Bone marrow (tissue), 2 donors: ENCODE data around the gene UCK1.
"Not testable (repeated sequence)": the region's sequence is repeated elsewhere in the genome, so short reads cannot be mapped to it uniquely, and the experiment has no call there.

Experiments used
- DNase-seq, 2 donors: peaks; one replicate each; lab custom pipeline; 2025; lab: John Stamatoyannopoulos, UW

UCK1 gene

DNA sequence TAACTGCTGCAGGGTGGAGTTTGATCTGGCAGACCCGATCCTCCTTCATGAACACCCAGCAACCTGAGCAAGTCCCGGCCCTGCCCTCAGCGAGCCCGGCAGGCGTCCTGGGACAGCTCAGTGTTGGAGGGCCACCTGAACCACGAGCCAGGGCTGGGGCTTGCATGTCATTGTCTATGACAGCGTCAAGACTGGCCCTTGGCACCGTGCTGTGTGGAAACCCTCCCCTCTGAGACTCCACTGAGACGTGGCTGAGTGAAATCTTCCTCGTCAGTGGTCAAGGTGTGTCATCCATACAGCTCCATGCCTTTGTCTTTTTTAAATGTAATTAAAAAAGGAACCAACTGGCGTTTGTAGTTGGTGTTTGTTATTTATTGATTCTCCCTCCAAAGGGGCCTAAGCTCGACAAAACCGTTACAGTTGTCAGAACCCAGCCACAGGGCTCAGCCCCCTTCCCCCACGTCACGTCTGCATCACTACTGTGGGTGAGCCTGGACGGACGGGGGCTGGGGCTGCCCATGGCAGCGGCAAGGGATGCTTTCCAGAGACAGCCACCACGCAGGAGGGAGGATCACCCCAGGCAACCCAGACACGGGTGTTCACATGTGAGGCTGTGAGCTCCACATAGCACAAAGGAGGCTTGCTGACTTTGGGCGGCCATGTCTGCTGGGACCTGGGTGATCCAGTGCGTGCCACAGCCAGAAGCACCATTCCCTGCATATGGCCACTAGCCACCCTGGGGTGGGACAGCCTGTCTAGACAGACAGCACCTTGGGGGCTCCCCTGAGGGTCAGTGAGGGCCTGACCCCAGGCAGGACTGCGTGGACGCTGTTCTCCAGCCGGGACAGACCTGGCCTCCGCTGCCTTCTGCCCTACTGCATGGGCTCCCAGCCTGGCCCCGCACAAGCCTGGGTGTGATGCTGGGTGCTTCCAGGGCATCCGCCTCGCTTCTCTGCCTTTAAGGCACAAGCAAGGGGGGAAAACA lies 7.3 kb downstream of the UCK1 start:
- DNase-seq: no peak

DNA sequence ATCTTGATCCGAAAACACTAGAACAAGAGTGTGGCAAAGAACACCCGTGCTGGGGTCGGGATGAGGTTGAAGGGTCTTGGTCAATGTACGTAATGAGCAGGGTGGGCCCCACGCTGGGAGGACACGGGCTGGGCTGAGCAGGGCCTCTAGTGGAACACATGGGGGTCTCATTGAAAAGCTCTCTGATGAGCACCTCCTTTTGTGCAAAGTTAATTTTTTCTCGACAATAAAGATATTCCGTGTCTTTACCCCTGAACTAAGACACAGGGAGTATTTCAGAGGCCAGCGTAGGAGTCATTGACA lies 8.0 kb downstream of the UCK1 start:
- no peak for DNase-seq

DNA sequence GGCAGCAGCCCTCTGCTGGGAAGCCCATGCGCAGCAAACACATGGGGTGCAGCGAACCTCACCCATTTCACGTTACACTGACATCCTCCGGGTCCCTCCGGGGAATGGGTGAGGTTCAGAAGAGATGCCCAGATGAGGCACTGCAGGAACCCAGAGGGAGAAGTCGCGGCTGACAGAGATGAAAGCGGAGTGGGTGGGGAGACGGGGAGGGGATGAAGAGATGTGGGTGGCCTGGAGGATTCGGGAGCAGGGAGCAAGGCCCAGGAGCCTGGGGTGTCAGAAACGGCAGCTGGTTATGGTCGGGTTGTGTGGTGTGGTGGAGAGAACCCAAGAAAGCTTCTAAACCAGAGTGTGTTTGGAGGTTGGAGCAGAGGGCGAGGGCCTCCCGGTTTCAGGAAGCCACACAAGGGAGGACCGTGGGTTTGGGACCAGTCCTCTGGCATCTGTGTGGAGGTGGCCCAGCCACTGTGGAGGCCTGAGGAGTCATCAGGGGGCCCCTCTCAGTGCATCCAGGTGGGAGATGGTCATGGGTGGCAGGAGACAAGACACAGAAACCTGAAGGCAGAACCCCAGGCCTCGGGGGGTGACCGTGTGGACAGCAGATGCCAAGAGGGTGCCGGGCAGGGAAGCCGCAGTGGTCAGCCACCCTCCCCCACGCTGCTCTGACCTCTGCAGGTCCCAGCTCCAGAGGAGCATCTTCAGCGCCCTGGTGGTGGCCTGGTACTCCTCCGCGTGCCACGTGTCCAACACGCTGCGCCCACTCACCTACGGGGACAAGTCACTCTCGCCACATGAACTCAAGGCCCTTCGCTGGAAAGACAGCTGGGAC lies 8.6 kb downstream of the UCK1 start:
- DNase-seq: no peak

DNA sequence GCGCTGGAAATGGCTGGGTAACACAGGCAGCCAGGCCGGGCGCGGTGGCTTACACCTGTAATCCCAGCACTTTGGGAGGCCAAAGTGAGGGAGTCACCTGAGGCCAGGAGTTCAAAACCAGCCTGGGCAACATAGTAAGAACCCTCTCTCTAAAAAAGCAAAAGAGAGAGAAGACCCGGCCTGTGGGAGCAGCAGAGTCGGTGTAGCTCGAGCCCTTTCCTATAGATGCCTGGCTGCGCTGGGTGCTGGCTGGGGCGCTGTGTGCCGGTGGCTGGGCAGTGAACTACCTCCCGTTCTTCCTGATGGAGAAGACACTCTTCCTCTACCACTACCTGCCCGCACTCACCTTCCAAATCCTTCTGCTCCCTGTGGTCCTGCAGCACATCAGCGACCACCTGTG lies 9.2 kb downstream of the UCK1 start:
- DNase-seq: no peak

DNA sequence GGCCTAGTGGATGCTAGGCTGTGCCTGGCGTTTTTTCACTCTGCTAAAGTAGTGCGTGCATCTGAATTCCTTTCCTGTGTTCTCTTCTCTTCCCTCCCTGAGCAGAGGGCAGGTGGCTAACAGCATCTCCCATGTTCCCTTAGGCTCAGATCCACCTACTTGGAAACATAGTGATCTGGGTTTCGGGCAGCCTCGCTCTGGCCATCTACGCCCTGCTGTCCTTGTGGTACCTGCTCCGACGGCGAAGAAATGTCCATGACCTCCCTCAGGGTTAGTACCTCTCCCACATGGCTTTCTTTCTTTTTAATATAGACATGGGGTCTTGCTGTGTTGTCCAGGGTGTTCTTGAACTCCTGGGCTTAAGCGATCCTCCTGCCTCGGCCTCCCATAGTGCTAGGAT lies 9.9 kb downstream of the UCK1 start:
- DNase-seq: no peak

DNA sequence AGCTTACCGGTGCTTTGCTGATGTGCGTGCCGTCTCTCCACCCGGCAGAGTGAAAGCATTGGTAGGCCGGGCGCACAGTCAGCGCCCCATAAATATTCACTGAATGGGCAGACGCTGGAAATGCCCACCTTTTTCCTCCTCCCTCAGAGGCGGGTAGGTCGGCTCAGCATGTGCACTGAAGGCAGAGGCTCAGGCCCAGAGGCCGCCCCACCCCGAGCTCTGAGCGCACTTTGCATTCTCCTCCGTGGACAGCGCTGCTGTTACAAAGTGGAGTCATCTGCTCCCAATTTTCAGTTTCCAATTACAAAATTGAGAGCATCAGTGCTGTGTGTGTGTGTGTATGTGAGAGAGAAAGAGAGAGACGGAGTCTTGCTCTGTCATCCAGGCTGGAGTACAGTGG lies 10.6 kb downstream of the UCK1 start:
- DNase-seq: no peak

DNA sequence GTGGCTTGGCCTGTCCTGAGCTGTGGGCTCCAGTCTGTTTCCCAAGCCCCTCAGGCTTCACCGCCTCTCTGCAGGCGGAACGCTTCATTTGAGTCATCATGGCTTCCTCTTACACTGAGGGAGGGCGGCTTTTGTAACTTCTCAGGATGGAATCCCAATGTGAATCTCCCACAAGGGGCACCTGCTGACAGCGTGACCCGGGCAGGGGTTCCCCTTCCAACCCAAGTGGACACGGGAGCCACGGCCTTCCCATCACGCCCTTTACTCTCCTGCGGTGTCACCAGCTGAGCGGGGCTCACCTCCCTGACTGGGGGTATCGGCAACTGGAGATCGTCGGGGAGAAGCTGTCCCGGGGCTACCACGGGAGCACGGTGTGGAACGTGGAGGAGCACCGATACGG lies 12.5 kb downstream of the UCK1 start:
- no peak for DNase-seq

DNA sequence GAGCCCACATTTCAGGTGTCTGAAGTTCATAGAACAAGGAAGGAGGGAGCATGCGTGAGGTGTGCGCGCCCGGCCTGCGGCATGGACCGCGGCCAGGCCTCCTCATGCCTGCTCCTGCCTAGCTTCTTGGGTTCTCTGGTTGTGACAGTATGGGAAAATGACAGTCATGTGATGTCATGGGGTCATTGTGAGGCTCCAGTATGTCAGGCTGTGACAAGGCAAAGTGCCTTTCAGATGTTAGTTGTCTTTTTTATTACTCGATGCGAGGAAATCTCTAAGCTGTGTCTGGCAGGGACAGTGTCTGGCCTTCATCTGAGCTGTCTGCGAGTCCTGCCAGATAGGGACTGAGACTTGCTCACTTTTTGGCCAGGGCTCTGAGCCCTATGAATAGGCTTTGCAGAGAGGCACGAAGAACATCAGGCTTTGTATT lies 13.3 kb downstream of the UCK1 start:
- no peak for DNase-seq

DNA sequence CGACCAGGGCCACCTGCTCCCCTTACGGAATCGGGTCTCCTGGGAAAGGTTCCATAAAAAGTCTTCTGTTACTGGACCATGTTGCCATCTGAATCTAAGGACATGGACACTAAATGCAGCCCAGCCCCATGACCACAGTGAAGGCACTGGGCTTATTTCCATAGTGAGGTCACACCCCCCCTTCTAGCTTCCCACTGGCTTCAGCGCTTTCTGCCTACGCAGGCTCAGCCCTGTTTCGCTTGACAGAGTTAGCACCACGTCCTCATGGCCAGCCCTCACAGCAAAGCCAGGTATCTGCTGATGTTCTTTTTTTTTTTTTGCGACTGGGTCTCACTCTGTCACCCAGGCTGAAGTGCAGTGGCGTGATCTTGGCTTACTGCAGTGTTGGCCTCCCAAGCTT lies 14.1 kb downstream of the UCK1 start:
- no peak for DNase-seq

DNA sequence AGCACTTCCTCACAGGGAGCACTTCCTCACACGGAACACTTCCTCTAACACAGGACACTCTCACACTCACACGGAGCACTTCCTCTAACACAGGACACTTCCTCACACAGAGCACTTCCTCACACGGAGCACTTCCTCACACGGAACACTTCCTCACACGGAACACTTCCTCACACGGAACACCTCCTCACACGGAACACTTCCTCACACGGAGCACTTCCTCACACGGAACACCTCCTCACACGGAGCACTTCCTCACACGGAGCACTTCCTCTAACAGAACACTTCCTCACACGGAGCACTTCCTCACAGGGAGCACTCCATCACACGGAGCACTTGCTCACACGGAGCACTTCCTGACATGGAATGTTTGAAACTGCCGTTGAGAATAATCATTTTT lies 15.0 kb downstream of the UCK1 start:
- DNase-seq: no peak

DNA sequence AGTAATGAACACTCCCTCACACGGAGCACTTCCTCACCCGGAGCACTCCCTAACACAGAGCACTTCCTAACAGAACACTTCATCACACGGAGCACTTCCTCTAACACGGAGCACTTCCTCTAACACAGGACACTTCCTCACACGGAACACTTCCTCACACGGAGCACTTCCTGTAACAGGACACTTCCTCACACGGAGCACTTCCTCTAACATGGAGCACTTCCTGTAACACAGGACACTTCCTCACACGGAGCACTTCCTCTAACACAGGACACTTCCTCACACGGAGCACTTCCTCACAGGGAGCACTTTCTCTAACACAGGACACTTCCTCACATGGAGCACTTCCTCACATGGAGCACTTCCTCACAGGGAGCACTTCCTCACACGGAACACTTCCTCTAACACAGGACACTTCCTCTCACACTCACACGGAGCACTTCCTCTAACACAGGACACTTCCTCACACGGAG lies 15.5 kb downstream of the UCK1 start:
- DNase-seq: not testable (repeated sequence)

DNA sequence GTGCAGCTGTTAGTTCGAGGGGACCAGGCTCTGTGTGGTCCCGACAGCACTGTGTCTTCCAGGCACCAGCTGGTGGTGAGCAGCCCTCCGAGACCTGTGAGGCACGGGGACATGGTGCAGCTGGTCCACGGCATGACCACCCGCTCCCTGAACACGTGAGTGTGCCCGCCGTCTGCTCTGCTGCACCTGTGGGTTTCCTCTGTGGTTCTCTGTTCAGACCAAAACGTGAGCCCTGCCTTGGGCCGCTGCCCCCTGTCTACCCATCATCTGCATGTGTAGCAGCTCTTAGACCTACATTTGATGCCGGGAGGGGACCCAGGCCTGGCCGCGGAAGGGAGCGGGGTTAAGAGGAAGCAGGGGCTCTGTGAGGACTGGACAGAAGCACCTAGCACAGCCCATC lies 17.9 kb downstream of the UCK1 start:
- DNase-seq: no peak

DNA sequence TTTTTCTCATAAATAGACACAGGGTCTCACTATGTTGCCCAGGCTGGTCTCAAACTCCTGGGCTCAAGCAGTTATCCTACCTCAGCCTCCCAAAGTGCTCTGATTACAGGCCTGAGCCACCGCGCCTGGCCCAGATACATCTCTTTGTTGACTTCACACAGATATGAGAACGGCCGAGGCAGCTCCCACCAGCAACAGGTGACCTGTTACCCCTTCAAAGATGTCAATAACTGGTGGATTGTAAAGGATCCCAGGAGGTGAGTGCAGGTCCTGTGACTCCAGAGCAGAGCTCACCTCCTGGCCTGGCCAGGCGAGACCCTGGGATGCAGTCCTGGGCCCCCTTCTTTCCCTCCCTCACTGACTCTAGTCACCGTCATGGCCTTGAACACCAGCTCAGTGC lies 19.2 kb downstream of the UCK1 start:
- DNase-seq: no peak

DNA sequence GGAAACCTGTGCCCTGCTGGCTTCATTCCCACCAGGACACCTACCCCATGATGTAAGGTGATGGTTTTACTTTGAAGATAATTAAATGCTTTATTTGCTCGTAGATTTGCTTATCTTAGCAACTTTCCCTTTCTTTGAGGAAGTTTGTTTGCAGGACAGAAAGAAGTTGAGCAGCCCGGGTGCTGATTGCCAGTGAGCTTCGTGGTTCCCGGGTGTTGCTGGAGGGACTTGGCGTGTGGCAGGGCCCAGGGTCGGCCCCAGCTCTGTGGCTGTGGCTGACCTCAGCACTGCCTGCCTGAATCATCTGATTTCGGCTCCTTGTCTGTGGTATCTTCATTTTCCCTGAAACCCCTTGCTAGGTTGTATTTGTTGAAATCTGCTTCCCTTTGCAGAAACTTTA lies 19.6 kb downstream of the UCK1 start:
- no peak for DNase-seq

DNA sequence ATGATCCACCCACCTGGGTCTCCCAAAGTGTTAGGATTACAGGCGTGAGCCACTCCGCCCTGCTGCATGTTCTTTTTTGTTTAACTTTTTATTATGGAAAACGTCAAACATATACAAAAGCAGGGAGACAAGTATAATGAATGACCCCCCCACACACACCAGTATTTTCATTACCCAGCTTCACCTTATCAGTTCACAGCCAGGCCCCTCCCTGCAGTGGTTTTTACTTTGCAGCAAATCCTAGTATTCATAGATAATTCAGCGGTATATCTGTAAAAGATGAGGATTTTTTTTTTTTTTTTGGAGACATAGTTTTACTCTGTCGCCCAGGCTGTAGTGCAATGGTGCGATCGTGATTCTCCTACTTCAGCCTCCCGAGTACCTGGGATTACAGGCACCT lies 26.1 kb downstream of the UCK1 start:
- no peak for DNase-seq

DNA sequence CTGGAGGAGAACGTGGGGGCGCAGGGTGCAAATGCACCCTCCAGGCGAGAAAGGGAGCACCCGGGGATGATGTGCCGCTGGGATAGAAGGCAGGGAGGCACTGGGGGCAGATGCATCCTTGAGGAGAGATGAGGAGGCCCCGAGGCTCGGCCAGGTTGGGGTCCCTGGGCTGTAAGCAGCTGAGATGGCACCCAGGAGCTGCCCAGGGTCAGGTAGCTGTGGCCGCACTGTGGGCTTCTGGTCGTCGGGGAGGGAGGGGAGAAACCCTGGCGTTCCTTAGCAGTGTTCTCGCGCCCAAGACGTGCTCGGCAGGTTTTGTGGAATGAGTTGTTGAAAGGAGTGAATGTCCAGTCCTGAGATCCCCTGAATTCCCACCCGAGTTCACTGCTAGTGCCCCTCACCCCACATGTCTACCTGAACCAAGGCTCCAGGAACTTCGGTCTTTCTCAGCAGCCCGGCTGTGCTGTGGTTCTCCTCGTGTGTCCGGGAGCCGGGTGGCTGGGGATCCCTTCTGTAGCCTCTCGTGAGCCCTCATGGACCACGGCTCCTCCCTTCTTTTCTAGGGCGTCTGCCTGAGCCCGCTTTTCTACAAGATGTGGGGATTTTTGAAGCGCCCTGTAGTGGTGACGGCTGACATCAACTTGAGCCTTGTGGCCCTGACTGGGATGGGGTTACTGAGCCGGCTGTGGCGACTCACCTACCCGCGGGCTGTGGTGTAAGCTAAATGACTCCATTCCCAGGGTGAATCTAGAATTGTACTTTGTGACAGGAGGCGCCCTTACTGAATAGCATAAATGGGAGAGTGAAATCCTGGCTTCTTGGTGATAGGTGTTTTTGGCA lies 27.2 kb downstream of the UCK1 start:
- peak; percentile 12 to 27 for DNase-seq

DNA sequence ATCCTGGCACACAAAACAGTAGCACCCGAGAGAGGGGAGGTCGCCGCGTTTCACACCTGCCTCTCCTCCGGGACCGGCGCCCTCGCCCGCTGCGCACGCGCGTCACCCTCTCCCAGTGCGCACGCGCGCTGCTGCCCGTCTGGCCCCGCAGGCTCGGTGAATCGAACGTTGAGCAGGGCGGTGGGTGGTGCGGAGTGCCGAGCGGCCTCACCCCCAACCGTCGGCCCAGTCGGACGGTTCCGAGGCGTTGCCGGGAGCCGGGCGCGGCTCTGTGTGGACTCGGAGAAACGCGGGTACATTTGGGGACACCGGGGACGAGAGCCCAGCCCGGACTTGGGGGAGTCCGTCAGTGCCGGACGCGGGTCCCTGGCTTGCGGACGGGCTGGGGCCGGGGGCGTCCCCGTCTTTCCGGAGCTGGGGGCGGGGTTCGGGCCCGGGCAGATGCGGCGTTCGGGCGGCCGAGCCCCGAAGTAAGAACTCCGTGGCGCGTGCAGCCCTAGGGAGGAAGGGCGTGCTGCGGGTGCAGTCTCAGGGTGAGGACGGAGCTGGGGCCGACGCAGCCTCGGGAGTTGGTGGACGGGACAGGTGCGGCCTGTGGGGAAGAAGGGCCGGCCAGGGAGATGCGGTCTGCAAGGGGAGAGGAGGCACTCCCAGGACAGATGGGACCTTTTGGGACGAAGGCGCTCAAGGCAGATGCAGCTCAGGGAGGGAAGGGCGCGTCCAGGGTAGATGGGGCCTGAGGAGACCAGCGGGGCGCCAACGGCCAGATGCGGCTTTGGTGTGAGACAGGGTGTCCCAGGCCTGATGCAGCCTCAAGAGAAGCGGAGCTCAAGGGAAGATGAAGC lies 28.1 kb downstream of the UCK1 start, which contains the start of gene POMT1:
POMT1 (plus strand) TSS at position 138 of the 845 bp plus-strand sequence. CDS start 1,301 bp downstream, outside the sequence.
- peak; percentile 49 to 50 for DNase-seq

DNA sequence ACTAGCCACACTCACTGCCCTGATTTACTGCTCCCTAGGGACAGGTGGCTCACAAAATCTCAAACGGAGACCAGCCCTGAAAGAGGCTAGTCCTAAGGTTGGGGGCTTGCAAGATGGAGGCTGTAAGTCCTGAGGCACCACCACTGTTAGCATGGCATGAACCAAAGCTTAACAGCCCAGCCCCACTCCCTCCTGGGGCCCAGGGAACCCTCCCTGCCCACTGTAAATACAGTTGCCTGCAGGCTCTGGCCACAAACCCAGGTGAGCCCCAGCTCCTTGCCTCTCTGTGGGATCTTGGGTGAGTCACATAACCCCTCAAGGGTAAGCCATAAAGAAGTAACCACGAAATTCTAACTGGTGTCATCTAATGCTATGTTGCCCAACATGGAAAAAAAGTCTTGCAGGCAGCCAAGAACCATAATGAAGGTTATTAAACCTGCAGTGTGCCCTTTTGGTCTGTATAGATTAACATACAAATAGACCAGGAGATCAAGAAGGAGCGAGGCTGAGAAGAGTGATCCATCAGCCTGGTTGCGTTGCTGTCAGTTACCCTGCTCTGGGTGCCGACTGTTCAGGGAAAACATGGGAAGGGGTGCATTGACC lies 30.0 kb downstream of the UCK1 start:
- no peak for DNase-seq

DNA sequence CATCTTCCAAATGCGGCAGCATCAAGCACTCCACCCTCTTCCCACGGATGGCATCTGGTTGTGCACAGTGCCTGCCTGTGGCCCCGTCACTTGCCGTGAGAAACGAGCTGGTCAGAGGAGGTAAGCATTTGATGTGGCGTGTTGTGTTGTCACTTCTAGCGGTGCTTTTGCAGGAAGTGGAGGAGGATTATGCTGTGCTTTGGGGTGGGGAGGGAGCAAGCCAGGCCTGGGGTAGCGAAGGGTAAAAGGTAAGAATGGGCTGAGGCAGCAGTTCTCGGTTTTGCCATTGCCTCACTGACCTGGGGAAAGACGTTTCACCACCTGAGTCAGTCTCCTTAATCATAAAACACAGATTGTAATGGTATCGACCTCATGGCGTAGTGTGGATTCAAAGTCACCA lies 30.7 kb downstream of the UCK1 start:
- no peak for DNase-seq

DNA sequence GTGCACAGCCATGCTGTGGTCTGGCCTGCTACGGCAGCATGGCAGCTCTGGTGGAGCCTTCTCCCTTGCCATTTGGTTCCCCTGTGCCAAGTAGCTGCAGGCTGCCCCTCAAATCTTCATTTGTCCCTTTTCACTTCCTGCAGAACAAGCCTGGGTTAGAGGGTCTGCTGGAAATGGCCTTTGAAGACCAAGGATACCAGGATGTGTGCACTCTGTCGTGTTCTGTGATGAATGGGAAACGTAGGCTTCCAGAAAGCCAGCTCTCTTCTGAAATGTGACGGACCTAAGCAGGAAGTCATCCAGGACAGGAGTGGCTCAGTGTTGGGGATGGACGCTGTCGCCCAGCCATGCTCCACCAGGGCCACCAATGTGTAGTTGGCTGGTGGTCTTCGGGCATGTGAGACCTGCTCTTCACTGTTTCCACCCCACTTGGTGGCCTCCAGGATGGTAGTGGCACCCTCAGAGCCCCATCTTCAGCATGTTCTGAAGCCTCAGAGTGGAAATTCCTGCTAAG lies 31.8 kb downstream of the UCK1 start:
- DNase-seq: no peak
